ENCODE results near the gene CD3G.
"Not testable (repeated sequence)": the region's sequence is repeated elsewhere in the genome, so short reads cannot be mapped to it uniquely, and the experiment has no call there.

The CD3G gene

GRCh38 chr11:118401880-118402590 is 57.9 kb downstream of the CD3G start:
- DNase-seq (ENCODE audit: low read depth) = no peak

GRCh38 chr11:118402594-118402993 is 58.5 kb downstream of the CD3G start:
- not testable (repeated sequence) for DNase-seq (ENCODE audit: low read depth)
- H3K4me3 ChIP-seq (ENCODE audit: low read depth, low read length) = peak overlapping the region; percentile 65

More at GRCh38 chr11:118401880-118402590, 57.9 kb downstream of the CD3G start:
- H3K4me3 ChIP-seq (ENCODE audit: low read depth, low read length) = peak overlapping the region; percentile 65
- no peak for TF ChIP-seq CTCF (IDR thresholded peaks at IDR 0.05; ENCODE audit: insufficient read depth, low read depth, low read length, missing control alignments)

Measured in GM12865 (cell line).